Right lobe of liver (tissue), 6 donors: ENCODE results near the gene DNAH17. TPM values are rescaled to one million over a fixed set of nuclear protein-coding genes. Genes with fewer than 3 reads are reported as not detected.
A peak's percentile ranks its signal among the peaks of the same experiment; 100 is the strongest.

Experiments used
- ATAC-seq, 4 donors: fragments of 200-7000 bp; cut with Tn5 transposase; one replicate each; pipeline ENCODE4 v1.9.1; 2020; ENCODE audit warnings: mild to moderate bottlenecking in 4 of 4, moderate library complexity in 4 of 4
- DNase-seq, 3 donors: peaks; one replicate each; pipeline ENCODE4 v3.0.0-alpha.2; 2020
- H3K27ac ChIP-seq, 3 donors: fragments of 200-600 bp; one replicate each; pipeline ENCODE4 v1.8.0; 2022
- H3K27me3 ChIP-seq, 2 donors: fragments of 200-600 bp; one replicate each; pipeline ENCODE4 v1.8.0; 2022
- H3K36me3 ChIP-seq, 4 donors: fragments of 200-600 bp; sonication (generic) in 1 of 4; one replicate each; pipeline versions ENCODE4 v1.5.1 to v1.8.0; 2017 to 2022; ENCODE audit warnings: control low read depth in 1 of 4
- H3K4me1 ChIP-seq, 4 donors: fragments of 200-600 bp; sonication (generic) in 1 of 4; one replicate each; pipeline versions ENCODE4 v1.5.1 to v1.8.0; 2017 to 2022; ENCODE audit warnings: control low read depth in 1 of 4
- H3K4me3 ChIP-seq, 3 donors: fragments of 200-600 bp; one replicate each; pipeline ENCODE4 v1.8.0; 2022
- H3K9me3 ChIP-seq, 4 donors: fragments of 200-600 bp; sonication (generic) in 1 of 4; one replicate each; pipeline versions ENCODE4 v1.5.1 to v1.8.0; 2017 to 2022; ENCODE audit warnings: control low read depth in 1 of 4
- CTCF ChIP-seq, 4 donors: fragments of 200-600 bp in 3 of 4; fragments of 450-650 bp in 1 of 4; IDR thresholded peaks; one replicate each; pipeline versions ENCODE4 v1.5.1 to v1.8.0; 2016 to 2022; ENCODE audit warnings: antibody characterized with exemption in 4 of 4, mild to moderate bottlenecking in 2 of 4
- POLR2A ChIP-seq: fragments of 450-650 bp; IDR thresholded peaks from one replicate; pipeline ENCODE4 v1.6.1; 2017; ENCODE audit warnings: antibody characterized with exemption, mild to moderate bottlenecking
- WGBS: methylation state at CpG from one replicate; pipeline ENCODE4 v1.1.6; 2018; ENCODE audit warnings: low coverage, low lambda C conversion rate; ENCODE audit not compliant: insufficient coverage; ENCODE audit errors: missing lambda C conversion rate; 5-methylcytosine and 5-hydroxymethylcytosine counted together
- intact Hi-C, 2 donors: fragments of 100-400 bp; cut with DNase I; formaldehyde crosslinking; loops; one replicate each; pipeline versions ENCODE4 v1.11.2 to v1.14.1; 2022
- small RNA-seq, 2 experiments: library from RNA; depleted of rRNA; stranded (forward); fragments of <200 nt; gene quantifications; one replicate each; pipeline ENCODE3, GENCODE V24; 2016
- total RNA-seq, 6 experiments: library from RNA; depleted of rRNA in 2 of 6; stranded (reverse); fragments of >200 nt in 2 of 6; fragmentation: NEBNext Ultra II Directional in 3 of 6; extraction: Animal tissue kit (Norgen Biotek cat#: 25700) in 3 of 6; gene quantifications; one replicate each; pipeline versions ENCODE4 v1.1.0 to v1.2.4, GENCODE V29; 2016 to 2023
- donor health status: DM: no; HTN: yes; CAD: no.
- donor health status: DM: no; HTN: no; CAD: no.
- donor health status: DM: no; HTN: no; CAD: no.
- donor health status: DM: no; HTN: yes; CAD: no.
- donor health status: DM: no; HTN: yes; CAD: no.

Gene DNAH17
- total RNA-seq, 6 experiments from 2014 or later = 0.04 TPM; not detected in 5

GRCh38 chr17:78376161-78376560, 201.0 kb downstream of the DNAH17 start:
- TF ChIP-seq POLR2A (no peak), CTCF (IDR thresholded peaks at IDR 0.05) (no peak)
- DNase-seq (no peak), ATAC-seq (no peak)
- 82% methylated on average over 5 of the region's 5 CpGs for WGBS
- H3K36me3 ChIP-seq = no peaks in the 10 kb centered on the region
- H3K9me3 ChIP-seq = no peaks in the 10 kb centered on the region
- peak overlapping the region; percentile 7 to 35 (median 33) for H3K27ac ChIP-seq
- intact Hi-C loops = no loop called here
- H3K4me3 ChIP-seq = no peak overlapping the region
- no peaks in the 10 kb centered on the region for H3K27me3 ChIP-seq
- H3K4me1 ChIP-seq = peaks cover 0 to 28% (median 8%) of the 10 kb centered on the region in 4 donors

- peaks cover 0 to 28% (median 8%) of the 10 kb centered on the region in 4 donors for H3K4me1 ChIP-seq
- intact Hi-C loops = no loop called here
- ATAC-seq (peak; percentile 27 to 75 (median 57)), DNase-seq (peak in 1 of 3 donors; percentile 84)
- H3K4me3 ChIP-seq = no peak overlapping the region
- TF ChIP-seq CTCF (IDR thresholded peaks at IDR 0.05) (no peak), POLR2A (no peak)
- H3K27me3 ChIP-seq = no peaks in the 10 kb centered on the region
- no peaks in the 10 kb centered on the region for H3K36me3 ChIP-seq
- peak overlapping the region; percentile 7 to 35 (median 33) for H3K27ac ChIP-seq
- 19% methylated on average over 7 of the region's 9 CpGs for WGBS
- no peaks in the 10 kb centered on the region for H3K9me3 ChIP-seq
These were observed 201.6 kb downstream of the DNAH17 start for GRCh38 chr17:78375401-78376151.

DNA sequence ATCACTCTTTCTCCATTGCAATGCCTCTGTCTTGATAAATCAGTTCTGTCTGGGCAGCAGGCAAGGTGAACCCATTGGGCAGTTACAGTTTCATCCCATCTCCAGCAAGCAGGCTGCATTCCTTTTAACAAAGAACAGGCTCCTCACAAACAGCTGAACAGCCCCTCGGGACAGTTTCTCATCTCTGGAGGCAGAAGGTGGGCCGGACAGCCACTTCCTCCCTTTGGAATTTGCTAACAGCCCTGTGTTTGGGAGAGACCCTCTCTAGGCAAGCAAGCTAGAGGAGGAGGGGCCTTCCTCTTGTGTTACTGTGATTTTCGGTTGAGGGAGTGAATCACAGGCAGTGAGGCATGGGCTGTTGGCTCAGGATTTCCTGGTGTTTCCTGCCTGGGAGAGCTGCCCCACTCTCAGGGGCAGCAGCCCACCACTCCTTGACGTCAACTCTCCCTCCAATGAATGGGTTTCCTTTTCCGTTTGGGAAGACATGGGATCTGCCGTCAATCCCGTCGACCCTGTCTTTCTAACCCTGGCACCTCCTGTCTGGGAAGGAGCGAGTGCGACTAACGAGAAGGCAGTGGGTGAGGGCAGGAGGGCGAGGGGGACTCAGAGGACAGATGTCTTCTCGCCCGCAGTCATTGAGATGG, 202.4 kb downstream of the DNAH17 start:
- ATAC-seq (peak in 3 of 4 donors; percentile 13 to 48 (median 44)), DNase-seq (no peak)
- H3K27ac ChIP-seq = peak overlapping the region in 2 of 3 donors; percentile 33 to 51
- no peaks in the 10 kb centered on the region for H3K27me3 ChIP-seq
- no peaks in the 10 kb centered on the region for H3K9me3 ChIP-seq
- no peaks in the 10 kb centered on the region for H3K36me3 ChIP-seq
- intact Hi-C loops = no loop called here
- no peak overlapping the region for H3K4me3 ChIP-seq
- no peak for TF ChIP-seq CTCF (IDR thresholded peaks at IDR 0.05)
- TF ChIP-seq POLR2A = no peak
- 34% methylated on average over 4 of the region's 14 CpGs for WGBS
- peaks cover 0 to 25% (median 7%) of the 10 kb centered on the region in 4 donors for H3K4me1 ChIP-seq

DNA sequence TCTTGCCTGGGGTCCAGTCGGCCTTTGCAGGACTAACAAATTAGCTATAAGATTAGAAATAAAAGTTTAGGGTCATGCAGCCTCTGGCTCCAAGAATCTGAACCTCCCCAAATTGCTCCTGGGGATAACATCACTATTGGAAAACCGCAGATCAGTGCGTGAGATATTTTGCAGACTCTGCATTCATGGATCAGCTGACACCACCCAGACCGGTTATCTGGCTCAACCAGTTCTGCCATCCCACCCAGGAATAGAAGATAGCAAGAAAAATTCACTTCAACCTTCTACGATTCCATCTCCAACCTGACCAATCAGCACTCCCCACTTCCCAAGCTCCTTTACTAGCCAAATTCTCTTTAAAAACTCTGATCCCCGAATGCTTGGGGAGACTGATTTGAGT, 203.0 kb downstream of the DNAH17 start:
- intact Hi-C loops = no loop called here

More for the DNA sequence above, 203.0 kb downstream of the DNAH17 start:
- Histone ChIP-seq H3K4me3 (no peak overlapping the region), H3K27me3 (no peaks in the 10 kb centered on the region), H3K9me3 (no peaks in the 10 kb centered on the region), H3K27ac (peak overlapping the region in 1 of 3 donors; percentile 51), H3K4me1 (peaks cover 0 to 20% (median 4%) of the 10 kb centered on the region in 4 donors), H3K36me3 (no peaks in the 10 kb centered on the region)
- ATAC-seq (no peak), DNase-seq (no peak)
- TF ChIP-seq POLR2A = no peak
- no peak for TF ChIP-seq CTCF (IDR thresholded peaks at IDR 0.05)
- WGBS = 46% methylated on average over 4 of the region's 6 CpGs

Small RNA genes within 50 kb of the gene (small RNA-seq; reads per million reads assigned to genes)
- 0 reads per million in 2 experiments for gene RF00415
- gene RN7SL454P = 0 to 0.13 reads per million in 2 experiments

Other genes with a start within 250 kb of the DNAH17 start
- 10 to 100 TPM in 4 of 6 experiments, 1 to 10 TPM in 2; 1.2 to 87.3 (median 24.1) TPM for gene SOCS3, start 217.3 kb downstream of the DNAH17 start, total RNA-seq
- 10 to 100 TPM in 5 of 6 experiments, 1 to 10 TPM in 1; 8.8 to 17.5 (median 13.4) TPM for gene PGS1, start 198.7 kb downstream of the DNAH17 start, total RNA-seq
- gene CYTH1, start 204.9 kb upstream of the DNAH17 start, total RNA-seq = 10 to 100 TPM; 14.8 to 46.2 (median 28.8) TPM